GM12878 (cell line): ENCODE results near the gene SLC39A6. TPM values are rescaled to one million over a fixed set of nuclear protein-coding genes. Genes with fewer than 3 reads are reported as not detected.

ENCODE experiments used
- MYC ChIP-seq: IDR thresholded peaks from 2 replicates; pipeline ENCODE4 v1.6.1; 2011; ENCODE audit warnings: mild to moderate bottlenecking, low read length, moderate library complexity, inconsistent platforms; ENCODE audit not compliant: insufficient read depth, insufficient replicate concordance, insufficient read length, severe bottlenecking
- STAT3 ChIP-seq: IDR thresholded peaks from 2 replicates; pipeline ENCODE4 v1.6.1; 2011; ENCODE audit warnings: low read depth, low read length, improper control_type of control experiment
- polyA plus RNA-seq, 11 experiments: library from polyadenylated mRNA; depleted of rRNA in 4 of 11; unstranded in 6 of 11; stranded (reverse) in 5 of 11; fragments of >200 nt; fragmentation: Nextera tagmentation in 4 of 11; fragmentation: Illumina TruSeq in 1 of 11; extraction: Ambion mirVana in 4 of 11; extraction: Trizol in 1 of 11; gene quantifications; 1 replicate in 1 of 11; 2 replicates in 10 of 11; pipeline versions ENCODE4 v1.2.1 to v1.2.3, GENCODE V29; 2011 to 2016; ENCODE audit warnings: inconsistent platforms in 2 of 11, missing spikeins in 2 of 11, low read depth in 1 of 11
- total RNA-seq, 4 experiments: library from RNA; depleted of rRNA in 3 of 4; stranded (reverse); fragments of >200 nt in 3 of 4; fragmentation: Illumina TruSeq in 1 of 4; extraction: Trizol in 1 of 4; gene quantifications; 2 replicates each; pipeline versions ENCODE4 v1.2.1 to v1.2.3, GENCODE V29; 2013 to 2021
- TF ChIP-seq, protein P1 (sequence below): fragments of 450-650 bp; IDR thresholded peaks from 2 replicates; pipeline ENCODE4 v1.6.1; 2017; ENCODE audit warnings: mild to moderate bottlenecking, low read depth, inconsistent platforms; ENCODE audit not compliant: poor library complexity, severe bottlenecking
- TF ChIP-seq, protein P2 (sequence below): fragments of 450-650 bp; IDR thresholded peaks from 2 replicates; pipeline ENCODE4 v1.6.1; 2014; ENCODE audit warnings: mild to moderate bottlenecking
- TF ChIP-seq, protein P3 (sequence below): IDR thresholded peaks from 2 replicates; pipeline ENCODE4 v1.6.1; 2012; ENCODE audit warnings: improper control_type of control experiment, low read depth, low read length; ENCODE audit not compliant: insufficient replicate concordance
- TF ChIP-seq, protein P4 (sequence below), 3 experiments: IDR thresholded peaks in 2 of 3; conservative IDR thresholded peaks in 1 of 3; 2 replicates each; pipeline ENCODE4 v1.5.1; 2011; ENCODE audit warnings: low read depth in 3 of 3, low read length in 3 of 3, mild to moderate bottlenecking in 3 of 3, control low read depth in 2 of 3, moderate library complexity in 2 of 3, inconsistent platforms in 1 of 3, mixed read lengths in 1 of 3; ENCODE audit not compliant: control insufficient read depth in 2 of 3, insufficient read depth in 1 of 3; ENCODE audit errors: extremely low read depth in 1 of 3

SLC39A6 gene
- total and polyA plus RNA-seq, 10 of the 15 experiments (the other 5 are each of a cell fraction or from before 2014, with no cell fraction given): 12.4 to 65.9 (median 41.3) TPM

DNA sequence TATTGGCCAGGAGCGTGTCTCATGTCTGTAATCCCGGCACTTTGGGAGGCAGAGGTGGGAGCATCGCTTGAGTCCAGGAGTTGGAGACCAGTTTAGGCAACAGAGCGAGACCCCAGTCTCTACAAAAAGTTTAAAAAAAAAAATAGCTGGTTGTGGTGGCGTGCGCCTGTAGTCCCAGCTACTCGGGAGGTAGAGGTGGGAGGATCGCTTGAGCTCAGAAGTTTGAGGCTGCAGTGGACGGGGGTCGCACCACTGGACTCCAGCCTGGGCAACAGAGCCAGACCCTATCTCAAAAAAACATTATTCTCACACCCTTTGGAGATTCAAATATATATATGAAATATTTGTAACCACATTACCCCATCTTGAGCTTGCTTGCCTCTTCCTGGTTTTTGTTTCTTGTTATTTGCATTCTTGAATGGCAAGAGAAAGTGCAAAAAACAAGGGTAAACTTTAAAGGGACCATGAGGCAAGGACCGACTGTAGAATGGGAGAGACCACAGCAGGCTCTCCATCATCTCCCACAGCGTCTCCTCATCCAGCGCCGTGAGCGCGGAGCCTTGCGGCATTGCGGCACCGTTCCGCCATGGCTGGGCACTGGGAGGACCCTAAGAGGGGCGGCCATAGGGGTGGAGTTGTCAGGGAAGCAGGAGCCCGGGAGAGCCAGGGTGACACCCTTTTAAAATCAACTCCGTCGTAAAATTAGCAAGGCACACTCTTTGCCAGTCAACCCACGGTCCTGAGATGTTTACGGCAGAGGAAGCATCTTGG lies 1.9 kb upstream of the SLC39A6 start (continued):
- TF ChIP-seq, protein P1, sequence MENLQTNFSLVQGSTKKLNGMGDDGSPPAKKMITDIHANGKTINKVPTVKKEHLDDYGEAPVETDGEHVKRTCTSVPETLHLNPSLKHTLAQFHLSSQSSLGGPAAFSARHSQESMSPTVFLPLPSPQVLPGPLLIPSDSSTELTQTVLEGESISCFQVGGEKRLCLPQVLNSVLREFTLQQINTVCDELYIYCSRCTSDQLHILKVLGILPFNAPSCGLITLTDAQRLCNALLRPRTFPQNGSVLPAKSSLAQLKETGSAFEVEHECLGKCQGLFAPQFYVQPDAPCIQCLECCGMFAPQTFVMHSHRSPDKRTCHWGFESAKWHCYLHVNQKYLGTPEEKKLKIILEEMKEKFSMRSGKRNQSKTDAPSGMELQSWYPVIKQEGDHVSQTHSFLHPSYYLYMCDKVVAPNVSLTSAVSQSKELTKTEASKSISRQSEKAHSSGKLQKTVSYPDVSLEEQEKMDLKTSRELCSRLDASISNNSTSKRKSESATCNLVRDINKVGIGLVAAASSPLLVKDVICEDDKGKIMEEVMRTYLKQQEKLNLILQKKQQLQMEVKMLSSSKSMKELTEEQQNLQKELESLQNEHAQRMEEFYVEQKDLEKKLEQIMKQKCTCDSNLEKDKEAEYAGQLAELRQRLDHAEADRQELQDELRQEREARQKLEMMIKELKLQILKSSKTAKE: no peak
- TF ChIP-seq, protein P2, sequence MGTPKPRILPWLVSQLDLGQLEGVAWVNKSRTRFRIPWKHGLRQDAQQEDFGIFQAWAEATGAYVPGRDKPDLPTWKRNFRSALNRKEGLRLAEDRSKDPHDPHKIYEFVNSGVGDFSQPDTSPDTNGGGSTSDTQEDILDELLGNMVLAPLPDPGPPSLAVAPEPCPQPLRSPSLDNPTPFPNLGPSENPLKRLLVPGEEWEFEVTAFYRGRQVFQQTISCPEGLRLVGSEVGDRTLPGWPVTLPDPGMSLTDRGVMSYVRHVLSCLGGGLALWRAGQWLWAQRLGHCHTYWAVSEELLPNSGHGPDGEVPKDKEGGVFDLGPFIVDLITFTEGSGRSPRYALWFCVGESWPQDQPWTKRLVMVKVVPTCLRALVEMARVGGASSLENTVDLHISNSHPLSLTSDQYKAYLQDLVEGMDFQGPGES: no peak
- TF ChIP-seq, protein P3, sequence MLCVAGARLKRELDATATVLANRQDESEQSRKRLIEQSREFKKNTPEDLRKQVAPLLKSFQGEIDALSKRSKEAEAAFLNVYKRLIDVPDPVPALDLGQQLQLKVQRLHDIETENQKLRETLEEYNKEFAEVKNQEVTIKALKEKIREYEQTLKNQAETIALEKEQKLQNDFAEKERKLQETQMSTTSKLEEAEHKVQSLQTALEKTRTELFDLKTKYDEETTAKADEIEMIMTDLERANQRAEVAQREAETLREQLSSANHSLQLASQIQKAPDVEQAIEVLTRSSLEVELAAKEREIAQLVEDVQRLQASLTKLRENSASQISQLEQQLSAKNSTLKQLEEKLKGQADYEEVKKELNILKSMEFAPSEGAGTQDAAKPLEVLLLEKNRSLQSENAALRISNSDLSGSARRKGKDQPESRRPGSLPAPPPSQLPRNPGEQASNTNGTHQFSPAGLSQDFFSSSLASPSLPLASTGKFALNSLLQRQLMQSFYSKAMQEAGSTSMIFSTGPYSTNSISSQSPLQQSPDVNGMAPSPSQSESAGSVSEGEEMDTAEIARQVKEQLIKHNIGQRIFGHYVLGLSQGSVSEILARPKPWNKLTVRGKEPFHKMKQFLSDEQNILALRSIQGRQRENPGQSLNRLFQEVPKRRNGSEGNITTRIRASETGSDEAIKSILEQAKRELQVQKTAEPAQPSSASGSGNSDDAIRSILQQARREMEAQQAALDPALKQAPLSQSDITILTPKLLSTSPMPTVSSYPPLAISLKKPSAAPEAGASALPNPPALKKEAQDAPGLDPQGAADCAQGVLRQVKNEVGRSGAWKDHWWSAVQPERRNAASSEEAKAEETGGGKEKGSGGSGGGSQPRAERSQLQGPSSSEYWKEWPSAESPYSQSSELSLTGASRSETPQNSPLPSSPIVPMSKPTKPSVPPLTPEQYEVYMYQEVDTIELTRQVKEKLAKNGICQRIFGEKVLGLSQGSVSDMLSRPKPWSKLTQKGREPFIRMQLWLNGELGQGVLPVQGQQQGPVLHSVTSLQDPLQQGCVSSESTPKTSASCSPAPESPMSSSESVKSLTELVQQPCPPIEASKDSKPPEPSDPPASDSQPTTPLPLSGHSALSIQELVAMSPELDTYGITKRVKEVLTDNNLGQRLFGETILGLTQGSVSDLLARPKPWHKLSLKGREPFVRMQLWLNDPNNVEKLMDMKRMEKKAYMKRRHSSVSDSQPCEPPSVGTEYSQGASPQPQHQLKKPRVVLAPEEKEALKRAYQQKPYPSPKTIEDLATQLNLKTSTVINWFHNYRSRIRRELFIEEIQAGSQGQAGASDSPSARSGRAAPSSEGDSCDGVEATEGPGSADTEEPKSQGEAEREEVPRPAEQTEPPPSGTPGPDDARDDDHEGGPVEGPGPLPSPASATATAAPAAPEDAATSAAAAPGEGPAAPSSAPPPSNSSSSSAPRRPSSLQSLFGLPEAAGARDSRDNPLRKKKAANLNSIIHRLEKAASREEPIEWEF: no peak
- TF ChIP-seq STAT3: no peak
- TF ChIP-seq MYC: no peak
- TF ChIP-seq, protein P4, sequence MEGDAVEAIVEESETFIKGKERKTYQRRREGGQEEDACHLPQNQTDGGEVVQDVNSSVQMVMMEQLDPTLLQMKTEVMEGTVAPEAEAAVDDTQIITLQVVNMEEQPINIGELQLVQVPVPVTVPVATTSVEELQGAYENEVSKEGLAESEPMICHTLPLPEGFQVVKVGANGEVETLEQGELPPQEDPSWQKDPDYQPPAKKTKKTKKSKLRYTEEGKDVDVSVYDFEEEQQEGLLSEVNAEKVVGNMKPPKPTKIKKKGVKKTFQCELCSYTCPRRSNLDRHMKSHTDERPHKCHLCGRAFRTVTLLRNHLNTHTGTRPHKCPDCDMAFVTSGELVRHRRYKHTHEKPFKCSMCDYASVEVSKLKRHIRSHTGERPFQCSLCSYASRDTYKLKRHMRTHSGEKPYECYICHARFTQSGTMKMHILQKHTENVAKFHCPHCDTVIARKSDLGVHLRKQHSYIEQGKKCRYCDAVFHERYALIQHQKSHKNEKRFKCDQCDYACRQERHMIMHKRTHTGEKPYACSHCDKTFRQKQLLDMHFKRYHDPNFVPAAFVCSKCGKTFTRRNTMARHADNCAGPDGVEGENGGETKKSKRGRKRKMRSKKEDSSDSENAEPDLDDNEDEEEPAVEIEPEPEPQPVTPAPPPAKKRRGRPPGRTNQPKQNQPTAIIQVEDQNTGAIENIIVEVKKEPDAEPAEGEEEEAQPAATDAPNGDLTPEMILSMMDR (IDR thresholded peaks at IDR 0.05 in 2 of 3, conservative IDR thresholded peaks at IDR 0.05 in 1 of 3; ENCODE audit: control insufficient read depth in 2 of 3, extremely low read depth in 1 of 3, insufficient read depth in 1 of 3, low read depth in 3 of 3, low read length in 3 of 3): no peak
